Natural killer cell (primary cell): ENCODE data around the gene FGF3. TPM values are rescaled to one million over a fixed set of nuclear protein-coding genes. Genes with fewer than 3 reads are reported as not detected.

ENCODE experiments used
- ATAC-seq, 3 donors: fragments of 150-1000 bp in 2 of 3; fragments of 200-7000 bp in 1 of 3; cut with Tn5 transposase; 1 replicate in 1 of 3; 2 replicates in 2 of 3; pipeline ENCODE4 v1.10.0; 2021; ENCODE audit warnings: mild to moderate bottlenecking in 2 of 3, moderate library complexity in 2 of 3
- DNase-seq, 2 donors: peaks; one replicate each; pipeline versions ENCODE4 v3.0.0 to v3.0.0-alpha.2; 2013 to 2021; ENCODE audit warnings: mixed read lengths in 1 of 2
- H3K27ac ChIP-seq: one replicate; pipeline ENCODE4 v1.5.1; 2013; ENCODE audit warnings: mild to moderate bottlenecking, low read length
- H3K27me3 ChIP-seq: one replicate; pipeline ENCODE4 v1.6.1; 2013; ENCODE audit warnings: low read length; ENCODE audit not compliant: control insufficient read depth, insufficient read depth
- H3K36me3 ChIP-seq: one replicate; pipeline ENCODE4 v1.6.1; 2013; ENCODE audit warnings: low read length; ENCODE audit not compliant: control insufficient read depth, insufficient read depth
- H3K4me1 ChIP-seq: one replicate; pipeline ENCODE4 v1.6.1; 2013; ENCODE audit warnings: low read length; ENCODE audit not compliant: control insufficient read depth, insufficient read depth
- H3K4me3 ChIP-seq: one replicate; pipeline ENCODE4 v1.5.1; 2013; ENCODE audit warnings: low read length
- H3K9me3 ChIP-seq: one replicate; pipeline ENCODE4 v1.6.1; 2013; ENCODE audit warnings: low read length; ENCODE audit not compliant: control insufficient read depth, insufficient read depth
- H3K27ac Mint-ChIP-seq, 2 donors: one replicate each; pipeline ENCODE4 v1.8.0; 2022; ENCODE audit warnings: mild to moderate bottlenecking in 2 of 2, mixed read lengths in 2 of 2, moderate library complexity in 1 of 2
- H3K27me3 Mint-ChIP-seq, 2 donors: one replicate each; pipeline ENCODE4 v1.8.0; 2022; ENCODE audit warnings: low read depth in 2 of 2, mixed read lengths in 2 of 2
- H3K36me3 Mint-ChIP-seq: one replicate; pipeline ENCODE4 v1.8.0; 2022; ENCODE audit warnings: mixed read lengths
- H3K4me1 Mint-ChIP-seq, 2 donors: one replicate each; pipeline ENCODE4 v1.8.0; 2022; ENCODE audit warnings: mixed read lengths in 2 of 2
- H3K4me3 Mint-ChIP-seq: one replicate; pipeline ENCODE4 v1.8.0; 2022; ENCODE audit warnings: mild to moderate bottlenecking, moderate library complexity, mixed read lengths
- H3K9me3 Mint-ChIP-seq, 2 donors: one replicate each; pipeline ENCODE4 v1.8.0; 2022; ENCODE audit warnings: mixed read lengths in 2 of 2
- WGBS: methylation state at CpG from one replicate; pipeline ENCODE4 v1.1.7; 2013; ENCODE audit warnings: missing lambda C conversion rate; ENCODE audit not compliant: insufficient coverage; 5-methylcytosine and 5-hydroxymethylcytosine counted together
- intact Hi-C: fragments of 100-400 bp; cut with micrococcal nuclease; formaldehyde crosslinking; loops from one replicate; pipeline ENCODE4 v1.14.2; 2022
- total RNA-seq, 4 donors: library from RNA; stranded (reverse); fragments of 120-200 nt in 1 of 4; gene quantifications; one replicate each; pipeline versions ENCODE4 v1.2.3 to v1.2.4, GENCODE V29; 2013 to 2022
- TF ChIP-seq, protein P1 (sequence below): fragments of 200-600 bp; IDR thresholded peaks from one replicate; pipeline ENCODE4 v1.8.0; 2022; ENCODE audit warnings: antibody characterized with exemption

FGF3 gene
- total RNA-seq, 3 donors from 2014 or later (not counting 1 experiment from before 2014, with no cell fraction given) = not detected

DNA sequence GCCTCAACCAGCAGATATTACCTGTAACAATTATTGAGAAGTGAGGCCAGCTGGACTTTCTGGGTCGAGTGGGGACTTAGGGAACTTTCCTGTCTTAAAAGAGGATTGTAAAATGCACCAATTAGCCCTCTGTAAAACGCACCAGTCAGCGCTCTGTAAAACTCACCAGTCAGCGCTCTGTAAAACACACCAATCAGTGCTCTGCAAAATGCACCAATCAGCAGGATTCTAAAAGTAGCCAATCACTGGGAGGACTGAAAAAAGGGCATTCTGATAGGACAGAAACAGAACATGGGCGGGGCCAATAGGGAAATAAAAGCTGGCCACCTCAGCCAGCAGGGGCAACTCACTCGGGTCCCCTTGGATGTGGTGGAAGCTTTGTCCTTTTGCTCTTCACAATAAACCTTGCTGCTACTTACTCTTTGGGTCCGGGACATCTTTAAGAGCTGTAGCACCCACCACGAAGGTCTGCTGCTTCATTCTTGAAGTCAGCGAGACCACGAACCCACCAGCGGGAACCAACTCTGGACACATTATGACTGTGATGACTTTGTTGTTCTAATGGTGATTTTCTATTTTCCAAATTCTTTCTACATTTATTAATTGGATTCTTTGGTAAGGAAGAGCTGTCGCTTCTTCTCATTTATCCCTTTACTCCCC is 40.2 kb upstream of the FGF3 start:
- Histone ChIP-seq H3K4me1 (no peaks in the 10 kb centered on the region), H3K27ac (no peak overlapping the region), H3K27me3 (no peaks in the 10 kb centered on the region), H3K4me3 (no peak overlapping the region), H3K36me3 (no peaks in the 10 kb centered on the region), H3K9me3 (no peaks in the 10 kb centered on the region)
- intact Hi-C loops = no loop called here
- TF ChIP-seq, protein P1, sequence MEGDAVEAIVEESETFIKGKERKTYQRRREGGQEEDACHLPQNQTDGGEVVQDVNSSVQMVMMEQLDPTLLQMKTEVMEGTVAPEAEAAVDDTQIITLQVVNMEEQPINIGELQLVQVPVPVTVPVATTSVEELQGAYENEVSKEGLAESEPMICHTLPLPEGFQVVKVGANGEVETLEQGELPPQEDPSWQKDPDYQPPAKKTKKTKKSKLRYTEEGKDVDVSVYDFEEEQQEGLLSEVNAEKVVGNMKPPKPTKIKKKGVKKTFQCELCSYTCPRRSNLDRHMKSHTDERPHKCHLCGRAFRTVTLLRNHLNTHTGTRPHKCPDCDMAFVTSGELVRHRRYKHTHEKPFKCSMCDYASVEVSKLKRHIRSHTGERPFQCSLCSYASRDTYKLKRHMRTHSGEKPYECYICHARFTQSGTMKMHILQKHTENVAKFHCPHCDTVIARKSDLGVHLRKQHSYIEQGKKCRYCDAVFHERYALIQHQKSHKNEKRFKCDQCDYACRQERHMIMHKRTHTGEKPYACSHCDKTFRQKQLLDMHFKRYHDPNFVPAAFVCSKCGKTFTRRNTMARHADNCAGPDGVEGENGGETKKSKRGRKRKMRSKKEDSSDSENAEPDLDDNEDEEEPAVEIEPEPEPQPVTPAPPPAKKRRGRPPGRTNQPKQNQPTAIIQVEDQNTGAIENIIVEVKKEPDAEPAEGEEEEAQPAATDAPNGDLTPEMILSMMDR = no peak
- ATAC-seq (no peak), DNase-seq (no peak)
- no peak overlapping the region for H3K27ac Mint-ChIP-seq
- no peaks in the 10 kb centered on the region for H3K9me3 Mint-ChIP-seq
- H3K4me1 Mint-ChIP-seq = no peaks in the 10 kb centered on the region
- H3K4me3 Mint-ChIP-seq = no peak overlapping the region
- H3K36me3 Mint-ChIP-seq = no peaks in the 10 kb centered on the region
- H3K27me3 Mint-ChIP-seq = peaks cover 20 to 34% of the 10 kb centered on the region in 2 donors
- WGBS = 84% methylated on average over 9 of the region's 12 CpGs

GRCh38 chr11:69855421-69855820 is 36.2 kb upstream of the FGF3 start:
- H3K36me3 Mint-ChIP-seq = no peaks in the 10 kb centered on the region
- no peaks in the 10 kb centered on the region for H3K27me3 ChIP-seq
- no peaks in the 10 kb centered on the region for H3K4me1 ChIP-seq
- TF ChIP-seq, protein P1 = no peak
- no peak for DNase-seq
- H3K4me3 Mint-ChIP-seq = no peak overlapping the region
- H3K9me3 ChIP-seq = no peaks in the 10 kb centered on the region
- no CpG with 5 or more reads among the region's 3 CpGs for WGBS
- H3K27ac Mint-ChIP-seq = no peak overlapping the region
- intact Hi-C loops = no loop called here
- peaks cover 27 to 43% of the 10 kb centered on the region in 2 donors for H3K27me3 Mint-ChIP-seq
- ATAC-seq = no peak
- H3K9me3 Mint-ChIP-seq = no peaks in the 10 kb centered on the region
- H3K36me3 ChIP-seq = no peaks in the 10 kb centered on the region
- no peak overlapping the region for H3K4me3 ChIP-seq
- H3K27ac ChIP-seq = no peak overlapping the region
- H3K4me1 Mint-ChIP-seq = no peaks in the 10 kb centered on the region

- Histone ChIP-seq H3K27ac (no peak overlapping the region), H3K36me3 (no peaks in the 10 kb centered on the region), H3K4me1 (no peaks in the 10 kb centered on the region), H3K9me3 (no peaks in the 10 kb centered on the region), H3K27me3 (no peaks in the 10 kb centered on the region), H3K4me3 (no peak overlapping the region)
- no peak overlapping the region for H3K27ac Mint-ChIP-seq
- ATAC-seq (peak in 1 of 3 donors; percentile 27), DNase-seq (no peak)
- H3K9me3 Mint-ChIP-seq = no peaks in the 10 kb centered on the region
- H3K4me1 Mint-ChIP-seq = no peaks in the 10 kb centered on the region
- H3K27me3 Mint-ChIP-seq = peaks cover 29 to 39% of the 10 kb centered on the region in 2 donors
- intact Hi-C loops = no loop called here
- TF ChIP-seq, protein P1 = no peak
- no peaks in the 10 kb centered on the region for H3K36me3 Mint-ChIP-seq
- WGBS = 46% methylated on average over 1 of the region's 2 CpGs
- H3K4me3 Mint-ChIP-seq = no peak overlapping the region
Observed at GRCh38 chr11:69854713-69855112, 35.5 kb upstream of the FGF3 start.

DNA sequence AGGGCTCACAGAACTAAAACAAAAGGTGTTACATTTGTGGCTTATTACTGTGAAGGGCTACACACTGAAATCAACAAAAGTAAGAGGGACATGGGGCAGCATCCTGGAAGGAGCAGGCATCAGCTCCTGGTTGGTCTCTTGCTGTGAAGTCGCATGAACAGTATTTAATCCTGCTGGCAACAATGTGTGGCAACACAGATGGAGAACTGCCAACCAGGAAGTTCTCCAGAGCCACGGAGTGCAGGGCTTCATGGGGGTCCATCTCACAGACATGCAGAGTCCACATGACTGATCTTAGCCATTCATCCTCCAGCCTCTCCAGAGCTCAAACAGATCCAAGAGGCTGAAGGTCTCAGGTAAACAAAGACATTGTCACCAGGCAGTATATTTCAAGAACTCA is 32.8 kb upstream of the FGF3 start:
- no peaks in the 10 kb centered on the region for H3K9me3 ChIP-seq
- H3K27me3 ChIP-seq = no peaks in the 10 kb centered on the region
- Mint-ChIP-seq H3K9me3 (peaks cover 0 to 2% of the 10 kb centered on the region in 2 donors), H3K36me3 (no peaks in the 10 kb centered on the region), H3K27me3 (peaks cover 17 to 20% of the 10 kb centered on the region in 2 donors), H3K4me3 (no peak overlapping the region), H3K4me1 (no peaks in the 10 kb centered on the region), H3K27ac (no peak overlapping the region)
- H3K27ac ChIP-seq = no peak overlapping the region
- no peak for ATAC-seq
- TF ChIP-seq, protein P1 = no peak
- no peaks in the 10 kb centered on the region for H3K36me3 ChIP-seq
- no peak for DNase-seq
- H3K4me3 ChIP-seq = no peak overlapping the region
- intact Hi-C loops = no loop called here
- WGBS = 64% methylated on average over 2 of the region's 2 CpGs
- H3K4me1 ChIP-seq = no peaks in the 10 kb centered on the region
